ENCODE results near the gene ATP13A5. TPM values are rescaled to one million over a fixed set of nuclear protein-coding genes. Genes with fewer than 3 reads are reported as not detected.

Gene ATP13A5
- polyA plus RNA-seq, 1 experiment, result not detected

GRCh38 chr3:193407112-193407511 lies 28.6 kb upstream of the ATP13A5 start:
- ChIA-PET CTCF (no interaction called here), POLR2A (no interaction called here)
- no peaks in the 10 kb centered on the region for H3K27me3 ChIP-seq (ENCODE audit: control insufficient read depth, insufficient read depth, low read length)
- no peak for DNase-seq (ENCODE audit: low read depth, low spot score)
- TF ChIP-seq, protein P1, sequence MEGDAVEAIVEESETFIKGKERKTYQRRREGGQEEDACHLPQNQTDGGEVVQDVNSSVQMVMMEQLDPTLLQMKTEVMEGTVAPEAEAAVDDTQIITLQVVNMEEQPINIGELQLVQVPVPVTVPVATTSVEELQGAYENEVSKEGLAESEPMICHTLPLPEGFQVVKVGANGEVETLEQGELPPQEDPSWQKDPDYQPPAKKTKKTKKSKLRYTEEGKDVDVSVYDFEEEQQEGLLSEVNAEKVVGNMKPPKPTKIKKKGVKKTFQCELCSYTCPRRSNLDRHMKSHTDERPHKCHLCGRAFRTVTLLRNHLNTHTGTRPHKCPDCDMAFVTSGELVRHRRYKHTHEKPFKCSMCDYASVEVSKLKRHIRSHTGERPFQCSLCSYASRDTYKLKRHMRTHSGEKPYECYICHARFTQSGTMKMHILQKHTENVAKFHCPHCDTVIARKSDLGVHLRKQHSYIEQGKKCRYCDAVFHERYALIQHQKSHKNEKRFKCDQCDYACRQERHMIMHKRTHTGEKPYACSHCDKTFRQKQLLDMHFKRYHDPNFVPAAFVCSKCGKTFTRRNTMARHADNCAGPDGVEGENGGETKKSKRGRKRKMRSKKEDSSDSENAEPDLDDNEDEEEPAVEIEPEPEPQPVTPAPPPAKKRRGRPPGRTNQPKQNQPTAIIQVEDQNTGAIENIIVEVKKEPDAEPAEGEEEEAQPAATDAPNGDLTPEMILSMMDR (IDR thresholded peaks at IDR 0.05; ENCODE audit: low read depth, low read length), result no peak
- no peaks in the 10 kb centered on the region for H3K9me3 ChIP-seq (ENCODE audit: control insufficient read depth, insufficient read depth, low read length)
- H3K27ac ChIP-seq (ENCODE audit: low read depth, low read length), result no peak overlapping the region
- H3K4me3 ChIP-seq (ENCODE audit: low read depth, low read length), result no peak overlapping the region

- no peaks in the 10 kb centered on the region for H3K9me3 ChIP-seq (ENCODE audit: control insufficient read depth, insufficient read depth, low read length)
- TF ChIP-seq, protein P1 (IDR thresholded peaks at IDR 0.05; ENCODE audit: low read depth, low read length), result no peak
- H3K27me3 ChIP-seq (ENCODE audit: control insufficient read depth, insufficient read depth, low read length), result no peaks in the 10 kb centered on the region
- no peak overlapping the region for H3K4me3 ChIP-seq (ENCODE audit: low read depth, low read length)
- POLR2A ChIA-PET, result no interaction called here
- CTCF ChIA-PET, result no interaction called here
- no peak for DNase-seq (ENCODE audit: low read depth, low spot score)
- H3K27ac ChIP-seq (ENCODE audit: low read depth, low read length), result no peak overlapping the region
These were observed 24.8 kb upstream of the ATP13A5 start for GRCh38 chr3:193403307-193403706.

GRCh38 chr3:193400304-193400703 lies 21.8 kb upstream of the ATP13A5 start:
- CTCF ChIA-PET, result no interaction called here
- no peak for DNase-seq (ENCODE audit: low read depth, low spot score)
- H3K9me3 ChIP-seq (ENCODE audit: control insufficient read depth, insufficient read depth, low read length), result no peaks in the 10 kb centered on the region
- POLR2A ChIA-PET, result no interaction called here
- no peak overlapping the region for H3K27ac ChIP-seq (ENCODE audit: low read depth, low read length)
- TF ChIP-seq, protein P1 (IDR thresholded peaks at IDR 0.05; ENCODE audit: low read depth, low read length), result no peak
- no peak overlapping the region for H3K4me3 ChIP-seq (ENCODE audit: low read depth, low read length)
- H3K27me3 ChIP-seq (ENCODE audit: control insufficient read depth, insufficient read depth, low read length), result no peaks in the 10 kb centered on the region

DNA sequence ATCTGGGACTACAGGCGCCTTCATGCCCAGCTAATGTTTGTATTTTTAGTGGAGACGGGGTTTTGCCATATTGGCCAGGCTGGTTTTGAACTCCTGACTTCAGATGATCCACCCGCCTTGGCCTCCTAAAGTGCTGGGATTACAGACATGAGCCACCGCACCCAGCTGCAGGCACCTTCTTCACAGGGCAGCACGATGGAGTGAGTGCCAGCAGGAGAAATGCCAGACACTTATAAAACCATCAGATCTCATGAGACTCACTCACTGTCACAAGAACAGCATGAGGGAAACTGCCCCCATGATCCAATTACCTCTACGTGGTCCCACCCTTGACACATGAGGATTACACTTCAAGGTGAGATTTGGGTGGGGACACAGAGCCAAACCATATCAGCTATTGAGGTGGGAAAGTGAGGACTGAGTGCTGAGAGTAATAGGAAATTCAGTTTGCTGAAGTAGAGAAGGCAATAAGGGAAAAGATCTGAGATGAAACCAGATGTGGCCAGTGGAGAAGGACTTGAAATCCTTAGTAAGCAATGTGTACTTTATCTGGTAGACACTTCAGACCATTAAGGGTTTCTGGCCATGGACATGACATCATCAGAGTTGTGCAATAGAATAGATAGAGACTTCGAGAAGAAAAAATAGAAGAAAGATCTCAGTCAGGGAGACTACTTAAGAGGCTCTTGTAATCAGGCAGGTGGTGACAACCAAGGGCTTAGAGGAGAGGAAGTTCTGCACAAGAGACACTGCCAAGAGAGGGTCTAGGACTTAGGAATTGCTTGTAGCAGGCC lies 18.1 kb upstream of the ATP13A5 start:
- ChIA-PET POLR2A (no interaction called here), CTCF (no interaction called here)
- Histone ChIP-seq H3K4me3 (ENCODE audit: low read depth, low read length) (no peak overlapping the region), H3K27ac (ENCODE audit: low read depth, low read length) (no peak overlapping the region), H3K27me3 (ENCODE audit: control insufficient read depth, insufficient read depth, low read length) (no peaks in the 10 kb centered on the region), H3K9me3 (ENCODE audit: control insufficient read depth, insufficient read depth, low read length) (no peaks in the 10 kb centered on the region)
- DNase-seq (ENCODE audit: low read depth, low spot score), result no peak
- TF ChIP-seq, protein P1 (IDR thresholded peaks at IDR 0.05; ENCODE audit: low read depth, low read length), result no peak

DNA sequence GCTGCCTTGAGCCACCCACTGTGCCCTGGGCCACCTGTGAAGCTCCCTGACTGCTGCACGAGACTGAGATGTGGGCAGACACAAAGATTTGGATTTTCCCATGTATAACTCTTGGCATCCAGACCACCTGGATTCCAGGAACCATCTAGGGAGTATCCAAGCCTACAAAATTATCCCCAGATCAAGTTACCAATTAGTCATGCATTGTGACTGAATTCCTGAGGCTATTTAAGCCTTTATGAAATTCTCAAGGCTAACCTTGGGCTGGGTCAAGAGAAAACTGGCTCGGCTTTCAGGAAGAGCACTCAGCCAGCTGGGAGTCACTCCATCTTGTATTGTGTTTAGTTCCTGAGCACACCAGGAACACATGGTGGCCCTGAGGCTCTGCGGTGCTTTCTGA lies 13.3 kb upstream of the ATP13A5 start:
- H3K4me3 ChIP-seq (ENCODE audit: low read depth, low read length), result no peak overlapping the region
- 0 out of 2 replicates have a peak, but pooled peaks cover 3% of the 10 kb centered on the region for H3K9me3 ChIP-seq (ENCODE audit: control insufficient read depth, insufficient read depth, low read length)
- DNase-seq (ENCODE audit: low read depth, low spot score), result no peak
- ChIA-PET CTCF (no interaction called here), POLR2A (no interaction called here)
- TF ChIP-seq, protein P1 (IDR thresholded peaks at IDR 0.05; ENCODE audit: low read depth, low read length), result no peak
- no peaks in the 10 kb centered on the region for H3K27me3 ChIP-seq (ENCODE audit: control insufficient read depth, insufficient read depth, low read length)
- H3K27ac ChIP-seq (ENCODE audit: low read depth, low read length), result no peak overlapping the region

All from AG04450 (cell line).